HEK293T (cell line): Measurements from ENCODE around the gene TMEM151A.

Experiments used
- BHLHE40 ChIP-seq: fragments of 450-650 bp; IDR thresholded peaks from 2 replicates; pipeline ENCODE4 v1.6.1; 2016; ENCODE audit warnings: mild to moderate bottlenecking, moderate library complexity, borderline replicate concordance
- CTBP1 ChIP-seq: fragments of 450-650 bp; IDR thresholded peaks from 2 replicates; pipeline ENCODE4 v1.6.1; 2016; ENCODE audit warnings: borderline replicate concordance
- ELF4 ChIP-seq: fragments of 450-650 bp; IDR thresholded peaks from 2 replicates; pipeline ENCODE4 v1.6.1; 2017; ENCODE audit warnings: antibody characterized with exemption
- FOXA1 ChIP-seq: fragments of 450-650 bp; IDR thresholded peaks from 2 replicates; pipeline ENCODE4 v1.6.1; 2016; ENCODE audit warnings: mild to moderate bottlenecking
- FOXK2 ChIP-seq: fragments of 450-650 bp; IDR thresholded peaks from 2 replicates; pipeline ENCODE4 v1.6.1; 2016; ENCODE audit warnings: mild to moderate bottlenecking
- FOXM1 ChIP-seq: fragments of 450-650 bp; IDR thresholded peaks from 2 replicates; pipeline ENCODE4 v1.6.1; 2017; ENCODE audit warnings: mild to moderate bottlenecking, borderline replicate concordance
- HDGF ChIP-seq: fragments of 450-650 bp; IDR thresholded peaks from 2 replicates; pipeline ENCODE4 v1.6.1; 2017; ENCODE audit warnings: antibody characterized with exemption, borderline replicate concordance
- L3MBTL2 ChIP-seq: fragments of 450-650 bp; conservative IDR thresholded peaks from 2 replicates; pipeline ENCODE4 v1.6.1; 2016; ENCODE audit warnings: mild to moderate bottlenecking
- LEF1 ChIP-seq: fragments of 450-650 bp; IDR thresholded peaks from 2 replicates; pipeline ENCODE4 v1.6.1; 2017; ENCODE audit warnings: mild to moderate bottlenecking, borderline replicate concordance
- NFRKB ChIP-seq: fragments of 450-650 bp; IDR thresholded peaks from 2 replicates; pipeline ENCODE4 v1.6.1; 2016; ENCODE audit warnings: mild to moderate bottlenecking, moderate library complexity
- SP1 ChIP-seq: fragments of 450-650 bp; IDR thresholded peaks from 2 replicates; pipeline ENCODE4 v1.6.1; 2017
- SUZ12 ChIP-seq: fragments of 450-650 bp; IDR thresholded peaks from 2 replicates; pipeline ENCODE4 v1.6.1; 2016; ENCODE audit warnings: mild to moderate bottlenecking
- TARDBP ChIP-seq: fragments of 450-650 bp; IDR thresholded peaks from 2 replicates; pipeline ENCODE4 v1.6.1; 2016
- ZNF384 ChIP-seq: fragments of 450-650 bp; IDR thresholded peaks from 2 replicates; pipeline ENCODE4 v1.6.1; 2016

DNA sequence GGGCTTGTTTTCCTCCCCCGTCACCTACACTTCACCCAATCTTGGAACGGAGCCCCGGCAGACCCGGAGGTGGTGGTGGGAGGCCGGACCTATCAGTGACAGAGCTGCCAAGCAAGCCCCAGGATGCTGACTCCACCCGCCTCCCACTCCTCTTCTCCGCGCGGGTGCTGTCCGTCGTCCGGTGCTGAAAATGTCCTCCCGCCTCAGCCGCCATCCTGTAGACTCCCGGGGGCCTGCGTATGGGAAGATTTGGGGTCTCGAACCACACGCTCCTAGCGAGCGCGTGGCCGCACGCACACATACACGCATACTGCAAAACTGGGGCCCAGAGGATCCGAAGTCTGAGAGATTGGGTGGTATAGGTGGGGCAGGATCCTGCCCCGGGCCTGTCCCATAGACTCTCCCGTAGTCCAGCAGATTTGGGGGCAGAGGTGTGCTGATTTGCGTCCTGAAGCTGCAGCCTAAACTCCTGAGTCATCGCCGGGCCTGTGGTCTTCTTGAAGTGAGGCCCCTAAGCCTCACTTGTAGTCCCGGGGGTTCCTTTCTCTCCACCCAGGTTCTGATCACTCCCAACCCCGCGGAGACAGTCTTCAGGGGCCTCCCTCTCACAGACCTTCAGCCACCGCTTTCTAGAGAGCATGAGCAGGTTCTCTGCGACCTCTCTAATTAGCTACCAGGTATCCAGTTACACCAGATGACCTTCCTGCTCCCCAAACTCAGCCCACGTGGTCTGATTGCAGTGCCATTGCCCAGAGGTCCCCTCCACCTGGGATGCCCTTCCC, 2.0 kb upstream of the TMEM151A start:
- TF ChIP-seq SUZ12 (no peak), ZNF384 (no peak), BHLHE40 (no peak), TARDBP (no peak), FOXM1 (no peak), SP1 (no peak), CTBP1 (no peak), LEF1 (no peak), FOXK2 (no peak), NFRKB (no peak), HDGF (no peak), L3MBTL2 (peak; percentile 81), FOXA1 (no peak), ELF4 (no peak)
